Sigmoid colon (tissue), 7 donors: Measurements from ENCODE around the gene EIF5AL1. TPM values are rescaled to one million over a fixed set of nuclear protein-coding genes. Genes with fewer than 3 reads are reported as not detected.

Experiments
- DNase-seq: peaks from one replicate; pipeline ENCODE4 v3.0.0-alpha.2; 2019
- H3K27ac ChIP-seq, 4 donors: fragments of 200-600 bp; sonication (generic); one replicate each; pipeline ENCODE4 v1.5.1; 2016 to 2019; ENCODE audit warnings: mild to moderate bottlenecking in 1 of 4
- H3K27me3 ChIP-seq, 3 donors: fragments of 200-600 bp; sonication (generic); one replicate each; pipeline ENCODE4 v1.5.1; 2019; ENCODE audit warnings: mild to moderate bottlenecking in 1 of 3
- H3K36me3 ChIP-seq, 4 donors: fragments of 200-600 bp; sonication (generic); one replicate each; pipeline ENCODE4 v1.5.1; 2016 to 2019
- H3K4me1 ChIP-seq, 4 donors: fragments of 200-600 bp; sonication (generic); one replicate each; pipeline ENCODE4 v1.5.1; 2017 to 2019
- H3K4me3 ChIP-seq, 4 donors: fragments of 200-600 bp; sonication (generic); one replicate each; pipeline ENCODE4 v1.5.1; 2017 to 2019; ENCODE audit warnings: mild to moderate bottlenecking in 2 of 4, moderate library complexity in 1 of 4
- H3K9me3 ChIP-seq, 4 donors: fragments of 200-600 bp in 3 of 4; sonication (generic) in 3 of 4; one replicate each; pipeline versions ENCODE4 v1.5.1 to v1.6.1; 2013 to 2019
- CTCF ChIP-seq, 4 experiments: fragments of 450-650 bp in 3 of 4; fragments of 200-600 bp in 1 of 4; IDR thresholded peaks; one replicate each; pipeline ENCODE4 v1.5.1; 2016 to 2019; ENCODE audit warnings: antibody characterized with exemption in 4 of 4, mild to moderate bottlenecking in 3 of 4, moderate library complexity in 2 of 4
- EP300 ChIP-seq, 4 donors: sonication (generic); formaldehyde crosslinking; IDR thresholded peaks; one replicate each; pipeline ENCODE4 v1.6.1; 2017; ENCODE audit warnings: antibody characterized with exemption in 4 of 4
- POLR2A ChIP-seq, 2 donors: fragments of 450-650 bp; IDR thresholded peaks; one replicate each; pipeline ENCODE4 v1.6.1; 2016; ENCODE audit warnings: antibody characterized with exemption in 2 of 2, mild to moderate bottlenecking in 2 of 2, moderate library complexity in 2 of 2
- POLR2AphosphoS5 ChIP-seq, 4 donors: sonication (generic); formaldehyde crosslinking; IDR thresholded peaks; one replicate each; pipeline ENCODE4 v1.6.1; 2017; ENCODE audit warnings: antibody characterized with exemption in 4 of 4
- WGBS, 2 donors: extraction: QIAGEN DNeasy Blood & Tissue Kit; methylation state at CpG; one replicate each; pipeline ENCODE4 v1.1.7; 2013; 5-methylcytosine and 5-hydroxymethylcytosine counted together
- intact Hi-C: fragments of 100-400 bp; cut with DNase I; formaldehyde crosslinking; loops from one replicate; pipeline ENCODE4 v1.15.1; 2023
- polyA plus RNA-seq, 3 donors: library from polyadenylated mRNA; stranded (reverse); fragments of 200-250 nt; gene quantifications; one replicate each; pipeline ENCODE4 v1.2.3, GENCODE V29; 2013
- total RNA-seq, 4 donors: library from RNA; depleted of rRNA; stranded (reverse); fragments of >200 nt; gene quantifications; one replicate each; pipeline ENCODE4 v1.1.0, GENCODE V29; 2016
- donor health status: healthy with polysubstance abuse.
- donor health status: Bipolar disorder and iron deficiency.
- donor health status: healthy.

EIF5AL1 gene
- total and polyA plus RNA-seq, 7 donors: under 0.01 to 0.63 (median 0.16) TPM

DNA sequence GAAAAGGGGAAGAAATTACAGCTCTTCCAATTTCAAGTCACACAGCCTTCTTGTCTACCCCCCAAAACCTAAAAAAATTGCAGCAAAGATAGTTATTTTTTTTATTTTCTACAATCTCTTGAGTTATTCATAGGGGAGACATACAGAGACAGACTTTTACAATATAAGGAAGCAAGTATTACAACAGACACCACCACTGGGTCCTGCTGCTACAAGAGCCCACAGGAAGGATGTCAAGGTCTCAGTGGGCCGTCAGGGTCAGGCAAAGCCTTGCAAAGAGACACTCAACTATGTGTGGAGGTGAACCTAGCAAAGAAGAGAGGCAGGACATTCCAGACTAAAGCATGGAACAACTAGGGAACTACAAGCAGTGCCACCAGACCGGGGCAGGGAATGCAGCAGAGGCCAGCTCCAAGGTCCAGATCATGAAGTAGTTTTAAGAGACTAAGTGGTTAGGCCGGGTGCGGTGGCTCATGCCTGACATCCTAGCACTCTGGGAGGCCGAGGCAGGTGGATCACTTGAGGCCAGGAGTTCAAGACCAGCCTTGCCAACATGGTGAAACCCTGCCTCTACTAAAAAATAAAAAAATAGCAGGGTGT, 38.7 kb upstream of the EIF5AL1 start:
- H3K36me3 ChIP-seq: no peaks in the 10 kb centered on the region
- no peak for DNase-seq
- 82 to 83% methylated on average over 5 of the region's 5 CpGs for WGBS, 2 donors
- intact Hi-C loops: no loop called here
- H3K4me3 ChIP-seq: no peak overlapping the region
- H3K4me1 ChIP-seq: no peaks in the 10 kb centered on the region
- no peak for TF ChIP-seq EP300 (IDR thresholded peaks at IDR 0.05)
- no peak for TF ChIP-seq CTCF (IDR thresholded peaks at IDR 0.05)
- TF ChIP-seq POLR2A (IDR thresholded peaks at IDR 0.05): no peak
- TF ChIP-seq POLR2AphosphoS5 (IDR thresholded peaks at IDR 0.05): no peak
- H3K27ac ChIP-seq: no peak overlapping the region
- H3K9me3 ChIP-seq: no peaks in the 10 kb centered on the region
- H3K27me3 ChIP-seq: no peaks in the 10 kb centered on the region

- Histone ChIP-seq H3K4me3 (no peak overlapping the region), H3K4me1 (no peaks in the 10 kb centered on the region), H3K27ac (no peak overlapping the region), H3K27me3 (no peaks in the 10 kb centered on the region), H3K36me3 (no peaks in the 10 kb centered on the region), H3K9me3 (no peaks in the 10 kb centered on the region)
- WGBS, 2 donors: 66 to 85% methylated on average over 7 of the region's 7 CpGs
- intact Hi-C loops: no loop called here
- DNase-seq: no peak
- no peak for TF ChIP-seq EP300 (IDR thresholded peaks at IDR 0.05)
- no peak for TF ChIP-seq POLR2A (IDR thresholded peaks at IDR 0.05)
- no peak for TF ChIP-seq POLR2AphosphoS5 (IDR thresholded peaks at IDR 0.05)
- TF ChIP-seq CTCF (IDR thresholded peaks at IDR 0.05): no peak
Observed at GRCh38 chr10:79475119-79475653, 37.1 kb upstream of the EIF5AL1 start.

DNA sequence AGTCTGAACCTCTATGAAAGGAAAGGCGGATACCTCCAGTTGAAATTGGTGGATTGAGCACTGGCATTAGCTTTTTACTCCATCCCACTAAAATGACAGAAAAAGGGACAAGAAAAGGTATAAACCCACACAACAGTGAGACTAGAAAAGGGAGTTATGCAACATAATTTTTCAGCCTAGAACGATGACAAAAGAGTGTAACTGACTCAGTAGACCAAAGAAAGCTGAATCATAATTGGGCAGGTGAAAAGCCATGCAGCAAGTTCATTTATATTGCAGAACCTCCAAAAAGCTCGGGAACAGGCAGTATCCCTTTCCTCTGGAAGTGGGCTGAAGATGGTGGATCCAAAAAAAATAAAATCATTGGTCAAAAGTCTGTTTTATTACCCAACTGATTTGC, 36.5 kb upstream of the EIF5AL1 start:
- WGBS, 2 donors: 78 to 86% methylated on average over 3 of the region's 3 CpGs
- Histone ChIP-seq H3K4me1 (no peaks in the 10 kb centered on the region), H3K36me3 (no peaks in the 10 kb centered on the region), H3K4me3 (no peak overlapping the region), H3K27me3 (no peaks in the 10 kb centered on the region), H3K27ac (no peak overlapping the region), H3K9me3 (no peaks in the 10 kb centered on the region)
- no peak for DNase-seq
- no peak for TF ChIP-seq CTCF (IDR thresholded peaks at IDR 0.05)
- no peak for TF ChIP-seq EP300 (IDR thresholded peaks at IDR 0.05)
- TF ChIP-seq POLR2AphosphoS5 (IDR thresholded peaks at IDR 0.05): no peak
- no peak for TF ChIP-seq POLR2A (IDR thresholded peaks at IDR 0.05)
- intact Hi-C loops: no loop called here

DNA sequence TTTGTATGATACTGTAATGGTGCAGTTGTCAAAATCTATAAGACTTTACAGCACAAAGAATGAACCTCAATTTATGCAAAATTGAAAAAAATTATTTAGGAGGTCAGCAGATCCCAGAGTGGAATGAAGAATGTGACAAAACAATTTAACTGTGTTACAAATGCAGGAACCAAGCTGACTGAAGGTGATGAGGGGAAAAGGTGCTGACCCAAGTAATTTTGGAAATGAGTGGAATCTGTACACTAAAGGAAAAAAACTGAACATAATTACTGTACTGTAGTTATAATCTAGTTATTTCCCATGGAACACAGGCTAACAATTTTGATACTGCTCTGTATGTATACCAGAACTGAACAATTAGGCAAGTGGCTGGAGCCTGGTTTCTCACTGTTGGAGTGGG, 35.7 kb upstream of the EIF5AL1 start:
- H3K4me1 ChIP-seq: no peaks in the 10 kb centered on the region
- H3K27me3 ChIP-seq: no peaks in the 10 kb centered on the region
- intact Hi-C loops: no loop called here
- no peak overlapping the region for H3K27ac ChIP-seq
- no peaks in the 10 kb centered on the region for H3K9me3 ChIP-seq
- no peak for DNase-seq
- TF ChIP-seq POLR2A (IDR thresholded peaks at IDR 0.05) (no peak), CTCF (IDR thresholded peaks at IDR 0.05) (no peak), EP300 (IDR thresholded peaks at IDR 0.05) (no peak), POLR2AphosphoS5 (IDR thresholded peaks at IDR 0.05) (no peak)
- no peaks in the 10 kb centered on the region for H3K36me3 ChIP-seq
- H3K4me3 ChIP-seq: no peak overlapping the region

DNA sequence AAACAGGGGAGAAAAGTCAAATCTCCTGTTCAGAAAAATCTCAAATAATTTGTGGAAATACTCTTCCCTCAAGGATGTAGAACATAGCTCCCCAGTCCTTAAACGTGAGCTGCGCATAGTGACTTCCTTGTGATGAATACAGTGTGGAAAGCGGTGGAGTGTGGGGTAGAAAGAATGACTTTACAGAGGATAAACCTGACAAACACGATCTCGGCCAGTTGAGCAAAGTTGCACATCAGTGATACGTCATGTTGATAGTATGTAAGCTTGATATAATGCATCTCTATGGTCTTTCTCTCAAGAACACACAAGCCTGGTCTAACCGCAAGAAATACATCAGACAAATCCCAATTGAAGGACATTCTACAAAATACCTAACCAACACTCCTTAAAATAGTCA, 34.9 kb upstream of the EIF5AL1 start:
- TF ChIP-seq POLR2AphosphoS5 (IDR thresholded peaks at IDR 0.05): no peak
- no peak for TF ChIP-seq EP300 (IDR thresholded peaks at IDR 0.05)
- no peak for TF ChIP-seq CTCF (IDR thresholded peaks at IDR 0.05)
- Histone ChIP-seq H3K27ac (no peak overlapping the region), H3K4me1 (no peaks in the 10 kb centered on the region), H3K9me3 (no peaks in the 10 kb centered on the region), H3K27me3 (no peaks in the 10 kb centered on the region), H3K36me3 (no peaks in the 10 kb centered on the region), H3K4me3 (no peak overlapping the region)
- DNase-seq: no peak
- intact Hi-C loops: no loop called here
- WGBS, 2 donors: 89 to 91% methylated on average over 7 of the region's 7 CpGs
